ENCODE results near the gene TTC34. TPM values are rescaled to one million over a fixed set of nuclear protein-coding genes. Genes with fewer than 3 reads are reported as not detected.

Gene TTC34
- total and polyA plus RNA-seq, 9 of the 15 experiments (the other 6 are each of a cell fraction or from before 2014, with no cell fraction given), result 0.03 to 0.38 (median 0.05) TPM; not detected in 2

GRCh38 chr1:2821966-2822620 is 20.6 kb upstream of the TTC34 start (continued):
- TF ChIP-seq ZNF609 (CRISPR knock-in tag; IDR thresholded peaks at IDR 0.05; ENCODE audit: borderline replicate concordance), result no peak
- TF ChIP-seq ZNF785 (CRISPR knock-in tag; IDR thresholded peaks at IDR 0.05), result no peak
- TF ChIP-seq PHB2 (IDR thresholded peaks at IDR 0.05; ENCODE audit: low read depth), result no peak
- no peak for TF ChIP-seq CAMTA2 (CRISPR knock-in tag; conservative IDR thresholded peaks at IDR 0.05)
- TF ChIP-seq ARID4B (CRISPR knock-in tag; IDR thresholded peaks at IDR 0.05), result no peak
- TF ChIP-seq BDP1 (IDR thresholded peaks at IDR 0.05; ENCODE audit: insufficient read depth, insufficient read length), result no peak
- no peak for TF ChIP-seq ZNF316 (IDR thresholded peaks at IDR 0.05)
- TF ChIP-seq EP300 (IDR thresholded peaks at IDR 0.05; ENCODE audit: low read length), result no peak
- peak; percentile 71; the same call in 1 of the 2 replicates for TF ChIP-seq STAG1 (CRISPR knock-in tag; IDR thresholded peaks at IDR 0.05; ENCODE audit: borderline replicate concordance)
- TF ChIP-seq, protein P1, sequence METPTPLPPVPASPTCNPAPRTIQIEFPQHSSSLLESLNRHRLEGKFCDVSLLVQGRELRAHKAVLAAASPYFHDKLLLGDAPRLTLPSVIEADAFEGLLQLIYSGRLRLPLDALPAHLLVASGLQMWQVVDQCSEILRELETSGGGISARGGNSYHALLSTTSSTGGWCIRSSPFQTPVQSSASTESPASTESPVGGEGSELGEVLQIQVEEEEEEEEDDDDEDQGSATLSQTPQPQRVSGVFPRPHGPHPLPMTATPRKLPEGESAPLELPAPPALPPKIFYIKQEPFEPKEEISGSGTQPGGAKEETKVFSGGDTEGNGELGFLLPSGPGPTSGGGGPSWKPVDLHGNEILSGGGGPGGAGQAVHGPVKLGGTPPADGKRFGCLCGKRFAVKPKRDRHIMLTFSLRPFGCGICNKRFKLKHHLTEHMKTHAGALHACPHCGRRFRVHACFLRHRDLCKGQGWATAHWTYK (CRISPR knock-in tag; IDR thresholded peaks at IDR 0.05), result no peak
- TF ChIP-seq, protein P2, sequence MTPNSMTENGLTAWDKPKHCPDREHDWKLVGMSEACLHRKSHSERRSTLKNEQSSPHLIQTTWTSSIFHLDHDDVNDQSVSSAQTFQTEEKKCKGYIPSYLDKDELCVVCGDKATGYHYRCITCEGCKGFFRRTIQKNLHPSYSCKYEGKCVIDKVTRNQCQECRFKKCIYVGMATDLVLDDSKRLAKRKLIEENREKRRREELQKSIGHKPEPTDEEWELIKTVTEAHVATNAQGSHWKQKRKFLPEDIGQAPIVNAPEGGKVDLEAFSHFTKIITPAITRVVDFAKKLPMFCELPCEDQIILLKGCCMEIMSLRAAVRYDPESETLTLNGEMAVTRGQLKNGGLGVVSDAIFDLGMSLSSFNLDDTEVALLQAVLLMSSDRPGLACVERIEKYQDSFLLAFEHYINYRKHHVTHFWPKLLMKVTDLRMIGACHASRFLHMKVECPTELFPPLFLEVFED (CRISPR knock-in tag; conservative IDR thresholded peaks at IDR 0.05), result no peak
- TF ChIP-seq SRSF9 (IDR thresholded peaks at IDR 0.05; ENCODE audit: borderline replicate concordance, low read depth, low read length), result no peak
- peak; percentile 80 for TF ChIP-seq SMC3 (conservative IDR thresholded peaks at IDR 0.05; ENCODE audit: insufficient read depth, low read depth, low read length)
- TF ChIP-seq ZNF512 (tag; IDR thresholded peaks at IDR 0.05), result no peak
